Breast epithelium (tissue), 4 donors: ENCODE results near the gene SMAD7. TPM values are rescaled to one million over a fixed set of nuclear protein-coding genes. Genes with fewer than 3 reads are reported as not detected.

Experiments
- DNase-seq, 2 donors: peaks; one replicate each; pipeline ENCODE4 v3.0.0-alpha.2; 2019; ENCODE audit warnings: low spot score in 2 of 2
- H3K27ac ChIP-seq, 2 donors: fragments of 200-600 bp; sonication (generic) in 1 of 2; one replicate each; pipeline ENCODE4 v1.5.1; 2016 to 2019; ENCODE audit warnings: mild to moderate bottlenecking in 1 of 2
- H3K27me3 ChIP-seq, 2 donors: fragments of 200-600 bp; sonication (generic) in 1 of 2; one replicate each; pipeline versions ENCODE4 v1.5.1 to v1.6.0; 2017 to 2019; ENCODE audit warnings: control low read depth in 1 of 2, mild to moderate bottlenecking in 1 of 2
- H3K36me3 ChIP-seq: fragments of 200-600 bp; one replicate; pipeline ENCODE4 v1.5.1; 2019
- H3K4me1 ChIP-seq, 2 donors: fragments of 200-600 bp; sonication (generic); one replicate each; pipeline ENCODE4 v1.5.1; 2016 to 2019; ENCODE audit warnings: control low read depth in 1 of 2
- H3K4me3 ChIP-seq, 3 donors: fragments of 200-600 bp; sonication (generic); 1 replicate in 2 of 3; 2 replicates in 1 of 3; pipeline ENCODE4 v1.5.1; 2016 to 2019; ENCODE audit warnings: mild to moderate bottlenecking in 3 of 3, moderate library complexity in 2 of 3
- H3K9me3 ChIP-seq, 2 donors: fragments of 200-600 bp; sonication (generic) in 1 of 2; one replicate each; pipeline ENCODE4 v1.5.1; 2016 to 2019; ENCODE audit warnings: control low read depth in 1 of 2
- CTCF ChIP-seq, 3 donors: fragments of 450-650 bp; IDR thresholded peaks; one replicate each; pipeline ENCODE4 v1.5.1; 2016 to 2017; ENCODE audit warnings: antibody characterized with exemption in 3 of 3, mild to moderate bottlenecking in 3 of 3, moderate library complexity in 3 of 3
- POLR2A ChIP-seq: fragments of 450-650 bp; IDR thresholded peaks from one replicate; pipeline ENCODE4 v1.6.1; 2016; ENCODE audit warnings: antibody characterized with exemption, mild to moderate bottlenecking, moderate library complexity
- POLR2AphosphoS5 ChIP-seq, 3 donors: sonication (generic); formaldehyde crosslinking; IDR thresholded peaks; one replicate each; pipeline ENCODE4 v1.6.1; 2017; ENCODE audit warnings: antibody characterized with exemption in 3 of 3
- intact Hi-C: fragments of 100-400 bp; cut with DNase I; formaldehyde crosslinking; loops from one replicate; pipeline ENCODE4 v1.15.1; 2023; ENCODE audit warnings: low total_unique reads
- total RNA-seq, 3 donors: library from RNA; depleted of rRNA; stranded (reverse); fragments of >200 nt; gene quantifications; one replicate each; pipeline ENCODE4 v1.1.0, GENCODE V29; 2016

SMAD7 gene
- total RNA-seq, 3 donors from 2014 or later, result 17.4 to 21.2 (median 20.6) TPM

DNA sequence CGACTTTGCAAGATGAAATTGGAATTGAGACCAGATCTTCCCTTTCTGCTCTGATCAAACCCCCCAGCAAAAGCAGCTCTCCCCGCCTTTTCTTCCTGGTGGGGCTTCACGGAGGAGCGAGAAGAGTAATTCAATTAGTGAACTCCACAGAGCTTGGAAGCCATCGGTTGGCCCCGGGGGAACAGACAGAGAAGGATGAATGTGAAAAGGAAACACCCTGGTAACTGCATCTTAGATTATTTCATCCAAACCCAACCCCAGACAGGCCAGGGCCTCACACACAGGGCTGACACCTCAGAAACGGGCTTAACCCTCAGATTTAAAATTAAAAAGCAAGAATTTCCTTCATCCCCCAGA lies 18.3 kb downstream of the SMAD7 start:
- H3K9me3 ChIP-seq, result no peaks in the 10 kb centered on the region
- no peak overlapping the region for H3K4me3 ChIP-seq
- intact Hi-C loops, result no loop called here
- no peaks in the 10 kb centered on the region for H3K36me3 ChIP-seq
- no peak for TF ChIP-seq POLR2A
- TF ChIP-seq CTCF (IDR thresholded peaks at IDR 0.05), result no peak
- no peak for TF ChIP-seq POLR2AphosphoS5 (IDR thresholded peaks at IDR 0.05)
- H3K4me1 ChIP-seq, result peaks cover 16 to 55% of the 10 kb centered on the region in 2 donors
- DNase-seq, result no peak
- peak overlapping the region; percentile 88 to 89 for H3K27ac ChIP-seq
- H3K27me3 ChIP-seq, result no peaks in the 10 kb centered on the region

DNA sequence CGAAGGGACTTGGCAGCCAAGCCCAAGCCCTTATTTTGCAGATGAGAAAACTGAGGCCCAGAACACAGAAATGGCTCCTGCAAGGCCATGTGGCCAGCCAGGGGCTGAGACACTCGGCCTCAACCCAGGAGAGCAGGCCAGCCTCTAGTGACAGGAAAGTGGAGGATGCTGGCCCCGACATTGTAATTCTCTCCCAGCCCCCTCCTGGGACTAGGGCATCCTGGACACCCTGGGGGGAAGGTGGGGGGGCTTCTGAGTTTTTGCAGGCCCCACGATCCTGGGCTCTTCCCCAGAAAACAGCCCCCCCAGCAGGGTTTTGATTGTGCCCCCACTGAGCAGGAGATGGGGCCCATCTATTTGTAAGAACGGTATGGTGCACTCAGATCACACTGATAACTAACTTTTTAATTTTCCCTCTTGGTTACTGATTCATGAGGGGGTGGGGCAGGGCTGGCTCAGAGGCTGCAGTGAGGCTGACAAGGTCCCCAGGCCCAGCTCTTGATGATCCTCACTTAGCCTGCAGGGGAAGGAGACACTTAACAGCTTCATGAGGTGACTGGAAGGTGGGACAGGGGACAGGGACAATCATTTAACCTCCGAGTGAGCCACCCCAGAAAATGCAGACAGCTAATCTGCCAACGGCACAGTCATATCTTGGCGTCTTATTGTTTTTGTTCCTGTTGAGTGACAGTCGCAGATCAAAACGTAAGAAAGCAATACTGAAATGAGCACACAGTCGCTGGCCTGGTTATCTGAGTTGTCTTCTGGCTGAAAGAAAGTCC lies 18.9 kb downstream of the SMAD7 start:
- DNase-seq, result no peak
- no peak for TF ChIP-seq POLR2A
- TF ChIP-seq CTCF (IDR thresholded peaks at IDR 0.05), result no peak
- no peak for TF ChIP-seq POLR2AphosphoS5 (IDR thresholded peaks at IDR 0.05)
- Histone ChIP-seq H3K27me3 (no peaks in the 10 kb centered on the region), H3K4me1 (peaks cover 16 to 52% of the 10 kb centered on the region in 2 donors), H3K4me3 (no peak overlapping the region), H3K36me3 (no peaks in the 10 kb centered on the region), H3K27ac (peak overlapping the region; percentile 88 to 89), H3K9me3 (no peaks in the 10 kb centered on the region)
- intact Hi-C loops, result no loop called here

DNA sequence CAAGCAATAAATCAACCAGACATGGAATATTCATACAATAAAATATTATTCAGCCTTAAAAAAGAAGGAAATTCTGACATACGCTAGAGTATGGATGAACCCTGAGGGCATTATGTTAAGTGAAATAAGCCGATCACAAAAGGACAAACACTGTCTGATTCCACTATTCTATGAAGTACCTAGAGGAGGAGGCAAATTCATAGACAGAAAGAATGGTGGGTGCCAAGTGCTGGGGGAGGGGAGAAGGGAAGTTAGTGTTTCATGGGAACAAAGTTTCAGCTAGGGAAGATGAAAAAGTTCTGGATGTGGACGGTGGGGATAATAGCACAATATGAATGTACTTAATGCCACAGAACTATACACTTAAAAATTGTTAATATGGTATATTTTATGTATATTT lies 19.8 kb downstream of the SMAD7 start:
- H3K4me1 ChIP-seq, result peaks cover 16 to 52% of the 10 kb centered on the region in 2 donors
- no peak overlapping the region for H3K4me3 ChIP-seq
- DNase-seq, result no peak
- H3K9me3 ChIP-seq, result no peaks in the 10 kb centered on the region
- no peaks in the 10 kb centered on the region for H3K27me3 ChIP-seq
- TF ChIP-seq CTCF (IDR thresholded peaks at IDR 0.05), result no peak
- TF ChIP-seq POLR2AphosphoS5 (IDR thresholded peaks at IDR 0.05), result no peak
- no peak for TF ChIP-seq POLR2A
- H3K36me3 ChIP-seq, result no peaks in the 10 kb centered on the region
- peak overlapping the region in 1 of 2 donors; percentile 88 for H3K27ac ChIP-seq
- intact Hi-C loops, result no loop called here

DNA sequence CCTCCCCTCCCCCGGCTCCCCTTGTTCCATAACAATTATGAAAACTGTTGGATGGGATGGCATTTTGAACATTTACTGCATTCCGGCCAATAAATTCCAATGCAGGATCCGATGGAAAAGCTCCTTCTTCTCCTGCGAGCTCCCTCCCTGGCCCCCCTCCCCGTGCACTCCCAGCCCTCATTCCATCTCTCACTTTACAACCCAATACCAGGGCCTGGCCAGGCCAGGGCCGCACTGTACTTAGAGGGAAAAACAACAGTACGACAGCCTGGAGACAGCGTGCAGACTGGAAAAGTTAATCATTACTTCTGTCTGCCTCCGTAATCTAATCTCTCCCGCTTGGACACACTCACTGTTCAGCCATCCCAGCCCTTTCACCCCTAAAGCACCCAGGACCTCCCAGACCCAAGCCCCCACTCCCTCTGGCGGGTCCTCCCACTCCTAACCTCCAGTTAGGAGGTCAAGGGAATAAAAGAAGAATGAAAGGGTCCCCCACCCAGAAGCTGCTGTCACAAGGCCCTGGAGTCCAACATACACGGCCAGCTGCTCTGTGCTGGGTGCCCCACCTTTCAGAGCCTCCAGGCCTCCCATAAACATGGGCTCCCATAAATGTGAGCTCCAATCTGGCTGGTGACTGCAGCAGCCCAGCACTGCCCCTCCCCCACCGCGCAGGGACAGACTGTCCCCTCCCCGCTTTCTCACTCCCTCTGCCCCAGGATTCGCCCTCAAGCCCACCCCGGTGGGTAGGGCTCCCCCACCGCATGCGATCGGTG lies 20.6 kb downstream of the SMAD7 start:
- TF ChIP-seq POLR2AphosphoS5 (IDR thresholded peaks at IDR 0.05) (no peak), POLR2A (no peak), CTCF (IDR thresholded peaks at IDR 0.05) (no peak)
- no peak for DNase-seq
- Histone ChIP-seq H3K27me3 (no peaks in the 10 kb centered on the region), H3K4me1 (peaks cover 16 to 49% of the 10 kb centered on the region in 2 donors), H3K36me3 (no peaks in the 10 kb centered on the region), H3K9me3 (no peaks in the 10 kb centered on the region), H3K4me3 (peak overlapping the region in 1 of 3 donors; percentile 39), H3K27ac (peak overlapping the region; percentile 77 to 83)
- intact Hi-C loops, result loop anchor here (5.0 kb wide), 1 partner anchor 947 kb away; no protein-coding TSS in a partner anchor

DNA sequence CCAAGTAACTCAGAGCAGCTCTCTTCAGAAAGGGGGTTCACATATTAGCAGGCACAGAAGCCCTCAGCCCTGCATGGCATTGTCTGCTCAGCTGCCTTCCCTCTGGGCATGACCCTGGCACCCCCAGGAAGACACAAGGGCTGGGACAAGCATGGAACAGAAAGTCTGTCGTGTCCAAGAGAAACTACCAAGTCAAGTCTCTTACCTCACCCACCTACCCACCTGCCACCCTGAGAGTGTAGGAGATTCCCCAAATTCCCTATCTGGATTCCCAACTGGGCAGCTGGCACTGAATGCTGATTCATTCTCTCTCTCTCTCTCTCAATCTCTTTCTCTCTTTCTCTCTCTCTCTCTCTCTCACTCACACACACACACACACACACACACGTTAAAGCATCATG lies 21.6 kb downstream of the SMAD7 start:
- H3K9me3 ChIP-seq, result no peaks in the 10 kb centered on the region
- H3K36me3 ChIP-seq, result no peaks in the 10 kb centered on the region
- peak overlapping the region in 1 of 3 donors; percentile 39 for H3K4me3 ChIP-seq
- H3K4me1 ChIP-seq, result peaks cover 19 to 45% of the 10 kb centered on the region in 2 donors
- no peaks in the 10 kb centered on the region for H3K27me3 ChIP-seq
- TF ChIP-seq POLR2AphosphoS5 (IDR thresholded peaks at IDR 0.05) (no peak), POLR2A (no peak), CTCF (IDR thresholded peaks at IDR 0.05) (no peak)
- no peak for DNase-seq
- intact Hi-C loops, result loop anchor here (5.0 kb wide), 1 partner anchor 948 kb away; no protein-coding TSS in a partner anchor
- H3K27ac ChIP-seq, result peak overlapping the region; percentile 77 to 83
